H1 (cell line): Measurements from ENCODE around the gene LPIN2.

Source experiments
- ASH2L ChIP-seq: fragments of 200-600, 300-600 bp; sonication (generic); IDR thresholded peaks from one replicate; pipeline ENCODE4 v1.7.1; 2017; ENCODE audit warnings: low read length
- BRCA1 ChIP-seq: IDR thresholded peaks from 2 replicates; pipeline ENCODE4 v1.6.1; 2012; ENCODE audit warnings: low read depth, low read length, improper control_type of control experiment
- CTCF ChIP-seq, 3 experiments: IDR thresholded peaks; 1 replicate in 2 of 3; 2 replicates in 1 of 3; pipeline versions ENCODE4 v1.5.1 to v1.6.1; 2011; ENCODE audit warnings: low read length in 3 of 3, mild to moderate bottlenecking in 3 of 3, inconsistent platforms in 2 of 3, low read depth in 1 of 3, moderate library complexity in 1 of 3; ENCODE audit not compliant: insufficient read depth in 1 of 3; ENCODE audit errors: control extremely low read depth in 1 of 3
- EP300 ChIP-seq, 2 experiments: IDR thresholded peaks; 1 replicate in 1 of 2; 2 replicates in 1 of 2; pipeline ENCODE4 v1.6.1; 2011 to 2012; ENCODE audit warnings: low read depth in 2 of 2, low read length in 2 of 2, mild to moderate bottlenecking in 2 of 2, borderline replicate concordance in 1 of 2, inconsistent platforms in 1 of 2, moderate library complexity in 1 of 2
- HDAC2 ChIP-seq, 2 experiments: fragments of 300-600 bp in 1 of 2; sonication (generic) in 1 of 2; IDR thresholded peaks; 2 replicates each; pipeline ENCODE4 v1.6.1; 2011 to 2012; ENCODE audit warnings: low read depth in 2 of 2, low read length in 2 of 2, mild to moderate bottlenecking in 2 of 2, moderate library complexity in 2 of 2, borderline replicate concordance in 1 of 2, inconsistent platforms in 1 of 2
- KDM1A ChIP-seq: fragments of 200-600, 300-600 bp; sonication (generic); IDR thresholded peaks from 2 replicates; pipeline ENCODE4 v1.7.1; 2016; ENCODE audit warnings: mild to moderate bottlenecking, low read length, borderline replicate concordance
- KDM4A ChIP-seq: IDR thresholded peaks from one replicate; pipeline ENCODE4 v1.7.1; 2012; ENCODE audit warnings: low read depth, mild to moderate bottlenecking, moderate library complexity, low read length, inconsistent platforms; ENCODE audit not compliant: severe bottlenecking
- KDM5A ChIP-seq: fragments of 200-600 bp; IDR thresholded peaks from 2 replicates; pipeline ENCODE4 v1.7.1; 2012; ENCODE audit warnings: mild to moderate bottlenecking, low read length, inconsistent platforms, mixed read lengths
- POLR2A ChIP-seq, 2 experiments: IDR thresholded peaks; 1 replicate in 1 of 2; 2 replicates in 1 of 2; pipeline ENCODE4 v1.6.1; 2011; ENCODE audit warnings: low read depth in 2 of 2, low read length in 2 of 2, mild to moderate bottlenecking in 2 of 2; ENCODE audit errors: control extremely low read depth in 1 of 2
- POLR2AphosphoS5 ChIP-seq: IDR thresholded peaks from 2 replicates; pipeline ENCODE4 v1.6.1; 2011; ENCODE audit warnings: low read depth, low read length
- RBBP5 ChIP-seq: IDR thresholded peaks from 2 replicates; pipeline ENCODE4 v1.7.1; 2012; ENCODE audit warnings: low read depth, mild to moderate bottlenecking, inconsistent platforms, low read length, moderate library complexity, borderline replicate concordance
- RXRA ChIP-seq: IDR thresholded peaks from 2 replicates; pipeline ENCODE4 v1.6.1; 2011; ENCODE audit warnings: low read depth, mild to moderate bottlenecking, low read length, moderate library complexity; ENCODE audit not compliant: insufficient read depth

GRCh38 chr18:3016585-3017297 lies 3.8 kb upstream of the LPIN2 start:
- TF ChIP-seq CTCF (IDR thresholded peaks at IDR 0.05; ENCODE audit: control extremely low read depth in 1 of 3, insufficient read depth in 1 of 3, low read depth in 1 of 3, low read length in 3 of 3), result no peak
- TF ChIP-seq BRCA1, result no peak
- no peak for TF ChIP-seq POLR2A (IDR thresholded peaks at IDR 0.05; ENCODE audit: control extremely low read depth in 1 of 2, low read depth in 2 of 2, low read length in 2 of 2)
- TF ChIP-seq RXRA, result no peak
- TF ChIP-seq HDAC2 (IDR thresholded peaks at IDR 0.05; ENCODE audit: borderline replicate concordance in 1 of 2, low read depth in 2 of 2, low read length in 2 of 2), result no peak
- TF ChIP-seq POLR2AphosphoS5, result no peak
- TF ChIP-seq KDM1A, result no peak
- TF ChIP-seq EP300 (IDR thresholded peaks at IDR 0.05; ENCODE audit: borderline replicate concordance in 1 of 2, low read depth in 2 of 2, low read length in 2 of 2), result no peak
- no peak for TF ChIP-seq ASH2L
- TF ChIP-seq KDM5A, result no peak
- no peak for TF ChIP-seq KDM4A
- TF ChIP-seq RBBP5, result no peak
